HTR-8/SVneo (cell line): ENCODE data around the gene AQP11.
A peak's percentile ranks its signal among the peaks of the same experiment; 100 is the strongest.
"Not testable (repeated sequence)": the region's sequence is repeated elsewhere in the genome, so short reads cannot be mapped to it uniquely, and the experiment has no call there.

Source experiments
- DNase-seq: peaks from one replicate; pipeline ENCODE4 v3.0.0; 2011; ENCODE audit warnings: low spot score, mixed read lengths; ENCODE audit not compliant: insufficient read length
- FAIRE-seq: peaks from 2 replicates; lab custom pipeline; 2011; peaks lifted over from hg19 to GRCh38; lab: Jason Lieb, UNC

Gene AQP11

GRCh38 chr11:77590194-77590782 is 535 bp downstream of the AQP11 start:
- FAIRE-seq: peak; percentile 88
- no peak for DNase-seq

GRCh38 chr11:77592727-77593126 is 3.0 kb downstream of the AQP11 start:
- no peak for DNase-seq
- FAIRE-seq: no peak

GRCh38 chr11:77593883-77594282 is 4.1 kb downstream of the AQP11 start:
- FAIRE-seq: no peak
- DNase-seq: no peak

- DNase-seq (no peak), FAIRE-seq (no peak)
These were observed 6.9 kb downstream of the AQP11 start for GRCh38 chr11:77596626-77597025.

- FAIRE-seq (no peak), DNase-seq (no peak)
These were observed 8.4 kb downstream of the AQP11 start for GRCh38 chr11:77598195-77598594.

GRCh38 chr11:77602381-77603088 is 12.8 kb downstream of the AQP11 start:
- FAIRE-seq: peak; percentile 55
- DNase-seq: peak; percentile 75

GRCh38 chr11:77604281-77604680 is 14.5 kb downstream of the AQP11 start:
- FAIRE-seq: no peak
- DNase-seq: no peak

GRCh38 chr11:77609234-77609633 is 19.5 kb downstream of the AQP11 start:
- DNase-seq (no peak), FAIRE-seq (no peak)

- no peak for DNase-seq
- FAIRE-seq: no peak
These were observed 22.2 kb downstream of the AQP11 start for GRCh38 chr11:77611921-77612320.

- no peak for FAIRE-seq
- DNase-seq: no peak
These were observed 28.1 kb downstream of the AQP11 start for GRCh38 chr11:77617892-77618291.

GRCh38 chr11:77619576-77620198 is 29.9 kb downstream of the AQP11 start:
- DNase-seq: peak; percentile 46
- peak; percentile 83 for FAIRE-seq

GRCh38 chr11:77630157-77630710 is 40.5 kb downstream of the AQP11 start:
- FAIRE-seq (no peak), DNase-seq (no peak)

GRCh38 chr11:77633926-77634325 is 44.2 kb downstream of the AQP11 start:
- DNase-seq, FAIRE-seq: not testable (repeated sequence)

- DNase-seq (no peak), FAIRE-seq (no peak)
These were observed 47.1 kb downstream of the AQP11 start for GRCh38 chr11:77636731-77637344.

GRCh38 chr11:77637345-77638165 is 47.8 kb downstream of the AQP11 start, which contains the start of gene CLNS1A:
CLNS1A (minus strand) TSS chr11:77637794; CDS start chr11:77637714, 80 bp downstream.
- DNase-seq (peak; percentile 94), FAIRE-seq (peak; percentile 88)

- DNase-seq: no peak
- no peak for FAIRE-seq
These were observed 52.5 kb downstream of the AQP11 start for GRCh38 chr11:77642228-77642627.

GRCh38 chr11:77644887-77645286 is 55.1 kb downstream of the AQP11 start:
- FAIRE-seq (no peak), DNase-seq (no peak)

- DNase-seq: no peak
These were observed 58.0 kb downstream of the AQP11 start for GRCh38 chr11:77647654-77648305.

GRCh38 chr11:77650123-77650522 is 60.4 kb downstream of the AQP11 start:
- peak; percentile 42 for FAIRE-seq
- no peak for DNase-seq

More at GRCh38 chr11:77647654-77648305, 58.0 kb downstream of the AQP11 start:
- FAIRE-seq: no peak
